HepG2 (cell line): ENCODE results near the gene UVSSA.

Source experiments
- AFF4 ChIP-seq: sonication (generic); formaldehyde crosslinking; IDR thresholded peaks from 2 replicates; pipeline ENCODE4 v1.4.0; 2020; ENCODE audit warnings: missing genetic modification reagents
- CBFB ChIP-seq: sonication (generic); formaldehyde crosslinking; IDR thresholded peaks from 2 replicates; pipeline ENCODE4 v1.4.0; 2020; ENCODE audit warnings: missing genetic modification reagents
- CTCF ChIP-seq: sonication (generic); formaldehyde crosslinking; IDR thresholded peaks from 2 replicates; pipeline ENCODE4 v1.5.0; 2020; ENCODE audit warnings: mild to moderate bottlenecking, missing genetic modification reagents, moderate library complexity
- ELF1 ChIP-seq: sonication (generic); formaldehyde crosslinking; IDR thresholded peaks from 2 replicates; pipeline ENCODE4 v1.4.0; 2020; ENCODE audit warnings: missing genetic modification reagents
- ESRRA ChIP-seq: sonication (generic); formaldehyde crosslinking; IDR thresholded peaks from 2 replicates; pipeline ENCODE4 v1.5.1; 2020; ENCODE audit warnings: mild to moderate bottlenecking, low read depth, missing genetic modification reagents
- ETS1 ChIP-seq: sonication (generic); formaldehyde crosslinking; IDR thresholded peaks from 2 replicates; pipeline ENCODE4 v1.4.0; 2020; ENCODE audit warnings: missing genetic modification reagents
- POLR2A ChIP-seq, 2 experiments: IDR thresholded peaks; 2 replicates each; pipeline ENCODE4 v1.6.1; 2011; ENCODE audit warnings: low read depth in 2 of 2, low read length in 2 of 2, mild to moderate bottlenecking in 1 of 2, moderate library complexity in 1 of 2; ENCODE audit not compliant: insufficient read depth in 1 of 2
- SMC3 ChIP-seq: IDR thresholded peaks from 2 replicates; pipeline ENCODE4 v1.6.1; 2011; ENCODE audit warnings: low read length, improper control_type of control experiment
- SUZ12 ChIP-seq: fragments of 150-350 bp; IDR thresholded peaks from 2 replicates; pipeline ENCODE4 v1.6.1; 2014; ENCODE audit warnings: low read depth, low read length
- TAF15 ChIP-seq: fragments of 200-400 bp; formaldehyde crosslinking; IDR thresholded peaks from one replicate; pipeline ENCODE4 v1.6.1; 2018; ENCODE audit warnings: mild to moderate bottlenecking, low read depth, low read length; ENCODE audit not compliant: poor library complexity, severe bottlenecking
- WIZ ChIP-seq: sonication (generic); formaldehyde crosslinking; IDR thresholded peaks from 2 replicates; pipeline ENCODE4 v1.5.1; 2020; ENCODE audit warnings: mild to moderate bottlenecking, missing genetic modification reagents
- ZNF510 ChIP-seq: sonication (generic); formaldehyde crosslinking; IDR thresholded peaks from 2 replicates; pipeline ENCODE4 v1.4.0; 2020; ENCODE audit warnings: low read depth, mild to moderate bottlenecking, missing genetic modification reagents
- ZNF615 ChIP-seq: sonication (generic); formaldehyde crosslinking; IDR thresholded peaks from 2 replicates; pipeline ENCODE4 v1.5.0; 2020; ENCODE audit warnings: mild to moderate bottlenecking, missing genetic modification reagents, borderline replicate concordance

DNA sequence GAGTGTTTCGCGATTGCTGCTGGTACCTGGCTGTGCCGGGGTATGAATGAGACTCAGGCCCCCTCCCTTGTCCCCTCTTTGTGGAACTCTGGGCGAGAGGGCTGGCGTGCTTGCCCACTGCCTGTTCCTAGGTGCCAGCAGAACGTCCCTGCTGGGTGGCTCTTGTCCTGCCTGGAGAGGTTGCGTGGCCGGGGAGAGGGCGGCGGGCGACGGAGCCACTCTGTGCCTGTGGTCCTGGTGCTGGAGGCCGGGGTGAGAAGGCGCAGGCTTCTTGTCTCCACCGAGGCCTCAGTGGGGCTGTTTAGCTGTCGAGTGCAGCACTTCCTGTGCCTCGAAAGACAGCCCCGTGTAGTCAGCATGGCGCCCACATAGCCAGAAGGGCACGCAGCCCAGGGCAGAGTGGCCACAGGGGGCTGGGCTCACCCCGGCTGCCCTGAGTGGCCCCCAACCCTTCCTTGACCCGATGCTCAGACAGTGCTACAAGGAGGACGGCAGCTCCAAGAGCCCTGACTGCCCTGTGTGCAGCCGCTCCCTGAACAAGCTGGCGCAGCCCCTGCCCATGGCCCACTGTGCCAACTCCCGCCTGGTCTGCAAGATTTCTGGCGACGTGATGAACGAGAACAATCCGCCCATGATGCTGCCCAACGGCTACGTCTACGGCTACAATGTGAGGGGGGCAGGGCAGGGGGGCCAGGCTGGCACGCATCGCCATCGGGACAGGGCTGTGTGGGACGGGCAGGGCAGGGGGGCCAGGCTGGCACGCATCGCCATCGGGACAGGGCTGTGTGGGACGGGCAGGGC is 8.9 kb upstream of the UVSSA start:
- TF ChIP-seq AFF4 (CRISPR knock-in tag) (no peak), CBFB (CRISPR knock-in tag) (no peak), ESRRA (CRISPR knock-in tag) (no peak), CTCF (CRISPR knock-in tag) (no peak), TAF15 (no peak), SUZ12 (no peak), SMC3 (no peak), ZNF510 (CRISPR knock-in tag) (no peak), ELF1 (CRISPR knock-in tag) (no peak), ETS1 (CRISPR knock-in tag) (no peak), POLR2A (IDR thresholded peaks at IDR 0.05; ENCODE audit: insufficient read depth in 1 of 2, low read depth in 2 of 2, low read length in 2 of 2) (no peak), ZNF615 (no peak), WIZ (no peak)
